PC-9 (cell line): ENCODE data around the gene FBRSL1. TPM values are rescaled to one million over a fixed set of nuclear protein-coding genes. Genes with fewer than 3 reads are reported as not detected.

Experiments
- BruUV-seq: library from RNA; stranded (reverse); fragments of 400-500 nt; replicated peaks from 2 replicates; lab custom pipeline; 2021; lab: Mats Ljungman, UMichigan
- CTCF ChIA-PET: fragments of 300-600 bp; sonication (Branson Sonifier 250); formaldehyde crosslinking; loops from one replicate; lab custom pipeline; 2022; ENCODE audit warnings: antibody characterized with exemption; lab: Charles Lee
- POLR2A ChIA-PET: fragments of 300-600 bp; sonication (Branson Sonifier 250); formaldehyde crosslinking; loops from one replicate; lab custom pipeline; 2022; ENCODE audit warnings: antibody characterized with exemption; ENCODE audit not compliant: unreplicated experiment; lab: Charles Lee
- DNase-seq, 2 experiments: peaks; one replicate each; pipeline versions ENCODE4 v3.0.0 to v3.0.0-alpha.2; 2015 to 2022; ENCODE audit warnings: mixed read lengths in 1 of 2
- H2AFZ ChIP-seq: fragments of 200-600 bp; sonication (generic); 2 replicates; pipeline ENCODE4 v1.8.1; 2017; ENCODE audit warnings: antibody characterized with exemption
- H3F3A ChIP-seq: fragments of 200-600 bp; sonication (generic); 2 replicates; pipeline ENCODE4 v1.8.1; 2017; ENCODE audit warnings: antibody characterized with exemption, mild to moderate bottlenecking, low read depth; ENCODE audit not compliant: insufficient read depth
- H3K27ac ChIP-seq: fragments of 200-600 bp; sonication (generic); 2 replicates; pipeline ENCODE4 v1.6.1; 2016; ENCODE audit warnings: mixed run types
- H3K27me3 ChIP-seq: fragments of 200-600 bp; sonication (generic); 2 replicates; pipeline ENCODE4 v1.6.1; 2016; ENCODE audit warnings: low read depth, mixed run types; ENCODE audit not compliant: insufficient read depth
- H3K36me3 ChIP-seq: fragments of 200-600 bp; sonication (generic); 2 replicates; pipeline ENCODE4 v1.6.1; 2016; ENCODE audit warnings: low read depth, mixed run types
- H3K4me1 ChIP-seq: fragments of 200-600 bp; sonication (generic); replicated peaks from 2 replicates; pipeline ENCODE4 v1.6.1; 2016; ENCODE audit warnings: mixed run types; ENCODE audit not compliant: insufficient read depth
- H3K4me2 ChIP-seq: fragments of 200-600 bp; sonication (generic); 2 replicates; pipeline ENCODE4 v1.6.1; 2017; ENCODE audit warnings: mixed run types
- H3K4me3 ChIP-seq: fragments of 200-600 bp; sonication (generic); 2 replicates; pipeline ENCODE4 v1.6.1; 2016; ENCODE audit warnings: mixed run types
- H3K79me2 ChIP-seq: fragments of 200-600 bp; sonication (generic); 2 replicates; pipeline ENCODE4 v1.6.1; 2017; ENCODE audit warnings: low read depth, mixed run types
- H3K9me2 ChIP-seq: fragments of 200-600 bp; sonication (generic); 2 replicates; pipeline ENCODE4 v1.8.1; 2017; ENCODE audit warnings: mild to moderate bottlenecking; ENCODE audit not compliant: insufficient read depth
- H3K9me3 ChIP-seq: fragments of 200-600 bp; sonication (generic); 2 replicates; pipeline ENCODE4 v1.8.1; 2016; ENCODE audit warnings: low read depth; ENCODE audit not compliant: insufficient read depth
- H4K20me1 ChIP-seq: fragments of 200-600 bp; sonication (generic); 2 replicates; pipeline ENCODE4 v1.8.1; 2017; ENCODE audit not compliant: insufficient read depth
- CTCF ChIP-seq: fragments of 200-600 bp; sonication (generic); conservative IDR thresholded peaks from 2 replicates; pipeline ENCODE4 v1.6.1; 2017; ENCODE audit warnings: mixed run types, antibody characterized with exemption, mild to moderate bottlenecking, moderate library complexity
- EZH2 ChIP-seq: fragments of 200-600 bp; sonication (generic); IDR thresholded peaks from 2 replicates; pipeline ENCODE4 v1.8.0; 2017; ENCODE audit warnings: antibody characterized with exemption, low read depth
- intact Hi-C: fragments of 100-400 bp; cut with micrococcal nuclease; formaldehyde crosslinking; loops from one replicate; pipeline ENCODE4 v1.10.0; 2022; ENCODE audit not compliant: unreplicated experiment
- total RNA-seq: library from RNA; stranded (reverse); gene quantifications from 2 replicates; pipeline ENCODE4 v1.2.3, GENCODE V29; 2021

The FBRSL1 gene
- total RNA-seq, 1 experiment from 2014 or later, result 59.5 TPM

DNA sequence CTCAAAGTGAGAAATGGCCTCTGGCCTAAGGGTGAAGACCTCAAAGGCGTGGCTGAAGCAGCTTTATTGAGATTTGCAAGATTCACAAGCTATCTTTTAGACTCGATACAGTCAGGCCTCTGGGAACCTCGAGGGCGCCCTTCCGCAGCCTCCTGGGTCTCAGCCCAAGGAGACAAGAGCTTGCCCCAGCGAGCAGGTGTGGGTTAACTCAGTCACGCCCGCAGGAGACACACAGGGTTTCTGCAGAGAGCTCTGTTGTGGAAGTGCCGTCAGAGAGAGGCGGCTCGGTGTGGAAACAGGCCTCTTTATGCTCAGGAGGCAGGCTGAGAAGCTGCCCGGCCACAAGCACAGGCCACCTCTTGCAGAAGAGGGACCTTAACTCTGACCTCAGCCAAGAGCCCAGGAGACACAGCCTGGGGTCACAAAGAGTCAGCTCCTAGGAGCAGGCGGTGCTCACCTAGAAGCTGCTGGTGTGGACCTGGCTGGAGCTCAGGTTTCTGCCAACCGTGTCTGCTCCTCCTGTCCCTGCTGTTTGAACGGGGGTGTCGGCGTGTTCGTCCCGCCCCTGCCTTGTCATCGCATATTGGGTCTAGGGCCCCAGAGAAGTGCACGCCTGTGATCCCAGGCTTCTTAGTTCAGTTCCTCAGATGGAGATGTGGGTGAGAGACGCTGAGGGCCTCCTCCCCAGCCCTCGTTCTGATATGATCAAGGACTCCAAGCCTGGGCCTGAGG, 42.1 kb upstream of the FBRSL1 start:
- Histone ChIP-seq H3F3A (peaks cover 15% of the 10 kb centered on the region), H3K36me3 (no peaks in the 10 kb centered on the region), H2AFZ (no peak overlapping the region), H3K27ac (no peak overlapping the region), H3K4me2 (no peak overlapping the region), H3K79me2 (no peaks in the 10 kb centered on the region), H4K20me1 (no peaks in the 10 kb centered on the region), H3K9me2 (no peaks in the 10 kb centered on the region), H3K27me3 (peaks cover 53% of the 10 kb centered on the region), H3K9me3 (peaks cover 4% of the 10 kb centered on the region; the same call in 1 of the 2 replicates), H3K4me1 (peaks cover 4% of the 10 kb centered on the region; the same call in 1 of the 2 replicates), H3K4me3 (no peak overlapping the region)
- DNase-seq, result no peak
- no TSS peak for BruUV-seq
- intact Hi-C loops, result loop anchor here (2.0 kb wide), 1 partner anchor 41 kb away; no protein-coding TSS in a partner anchor
- TF ChIP-seq CTCF (no peak), EZH2 (no peak)
- CTCF ChIA-PET, result no interaction called here
- POLR2A ChIA-PET, result no interaction called here

DNA sequence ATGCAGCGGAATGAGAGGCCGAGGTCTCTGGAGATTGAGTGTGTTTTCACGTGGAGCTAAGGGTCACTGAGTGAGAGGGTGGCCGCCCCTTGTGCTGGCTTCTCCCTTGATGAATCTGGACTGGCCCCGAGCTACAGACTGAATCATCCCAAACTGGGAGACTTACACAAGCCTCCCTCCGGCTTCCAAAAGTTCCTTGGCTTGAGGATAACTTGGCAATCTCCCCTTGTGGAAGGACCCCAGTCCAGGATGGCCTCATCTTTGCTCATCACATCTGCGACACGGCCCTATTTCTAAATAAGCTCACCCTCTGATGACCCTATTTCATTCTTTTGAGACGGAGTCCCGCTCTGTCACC, 41.5 kb upstream of the FBRSL1 start:
- peaks cover 4% of the 10 kb centered on the region; the same call in 1 of the 2 replicates for H3K9me3 ChIP-seq
- ChIA-PET CTCF (no interaction called here), POLR2A (no interaction called here)
- BruUV-seq, result no TSS peak
- H3K4me2 ChIP-seq, result no peak overlapping the region
- no peak overlapping the region for H3K4me3 ChIP-seq
- H3K27me3 ChIP-seq, result peaks cover 58% of the 10 kb centered on the region
- DNase-seq, result no peak
- H4K20me1 ChIP-seq, result no peaks in the 10 kb centered on the region
- H3K79me2 ChIP-seq, result no peaks in the 10 kb centered on the region
- no peak overlapping the region for H3K27ac ChIP-seq
- H3K4me1 ChIP-seq, result peaks cover 8% of the 10 kb centered on the region; the same call in 1 of the 2 replicates
- H3K36me3 ChIP-seq, result no peaks in the 10 kb centered on the region
- no peak for TF ChIP-seq EZH2
- TF ChIP-seq CTCF, result no peak
- H2AFZ ChIP-seq, result no peak overlapping the region
- intact Hi-C loops, result no loop called here
- peaks cover 15% of the 10 kb centered on the region for H3F3A ChIP-seq
- H3K9me2 ChIP-seq, result no peaks in the 10 kb centered on the region

- Histone ChIP-seq H4K20me1 (no peaks in the 10 kb centered on the region), H3K9me2 (no peaks in the 10 kb centered on the region), H3K4me1 (peaks cover 12% of the 10 kb centered on the region; the same call in 1 of the 2 replicates), H3K27ac (no peak overlapping the region), H3K4me2 (no peak overlapping the region), H3K36me3 (no peaks in the 10 kb centered on the region), H2AFZ (no peak overlapping the region), H3K4me3 (no peak overlapping the region), H3F3A (peaks cover 15% of the 10 kb centered on the region), H3K9me3 (no peaks in the 10 kb centered on the region), H3K79me2 (no peaks in the 10 kb centered on the region), H3K27me3 (peaks cover 69% of the 10 kb centered on the region)
- intact Hi-C loops, result no loop called here
- ChIA-PET CTCF (interaction anchor here (0.6 kb wide), 1 partner anchor 174 kb away, joined by 4 read pairs; no protein-coding TSS in a partner anchor), POLR2A (no interaction called here)
- DNase-seq, result no peak
- BruUV-seq, result no TSS peak
- TF ChIP-seq CTCF (no peak), EZH2 (no peak)
Observed at GRCh38 chr12:132449565-132450417, 40.2 kb upstream of the FBRSL1 start.
